Kidney glomerular epithelial cell (primary cell): Measurements from ENCODE around the gene LIN9.
"Not testable (repeated sequence)": the region's sequence is repeated elsewhere in the genome, so short reads cannot be mapped to it uniquely, and the experiment has no call there.

ENCODE experiments used
- DNase-seq: peaks from one replicate; lab custom pipeline; 2025; lab: John Stamatoyannopoulos, UW

The LIN9 gene, protein sequence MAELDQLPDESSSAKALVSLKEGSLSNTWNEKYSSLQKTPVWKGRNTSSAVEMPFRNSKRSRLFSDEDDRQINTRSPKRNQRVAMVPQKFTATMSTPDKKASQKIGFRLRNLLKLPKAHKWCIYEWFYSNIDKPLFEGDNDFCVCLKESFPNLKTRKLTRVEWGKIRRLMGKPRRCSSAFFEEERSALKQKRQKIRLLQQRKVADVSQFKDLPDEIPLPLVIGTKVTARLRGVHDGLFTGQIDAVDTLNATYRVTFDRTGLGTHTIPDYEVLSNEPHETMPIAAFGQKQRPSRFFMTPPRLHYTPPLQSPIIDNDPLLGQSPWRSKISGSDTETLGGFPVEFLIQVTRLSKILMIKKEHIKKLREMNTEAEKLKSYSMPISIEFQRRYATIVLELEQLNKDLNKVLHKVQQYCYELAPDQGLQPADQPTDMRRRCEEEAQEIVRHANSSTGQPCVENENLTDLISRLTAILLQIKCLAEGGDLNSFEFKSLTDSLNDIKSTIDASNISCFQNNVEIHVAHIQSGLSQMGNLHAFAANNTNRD

GRCh38 chr1:226308723-226309397, at the start of gene LIN9:
LIN9 (minus strand) TSS chr1:226309164; CDS start chr1:226309139, 25 bp downstream.
- peak; percentile 82 for DNase-seq

DNA sequence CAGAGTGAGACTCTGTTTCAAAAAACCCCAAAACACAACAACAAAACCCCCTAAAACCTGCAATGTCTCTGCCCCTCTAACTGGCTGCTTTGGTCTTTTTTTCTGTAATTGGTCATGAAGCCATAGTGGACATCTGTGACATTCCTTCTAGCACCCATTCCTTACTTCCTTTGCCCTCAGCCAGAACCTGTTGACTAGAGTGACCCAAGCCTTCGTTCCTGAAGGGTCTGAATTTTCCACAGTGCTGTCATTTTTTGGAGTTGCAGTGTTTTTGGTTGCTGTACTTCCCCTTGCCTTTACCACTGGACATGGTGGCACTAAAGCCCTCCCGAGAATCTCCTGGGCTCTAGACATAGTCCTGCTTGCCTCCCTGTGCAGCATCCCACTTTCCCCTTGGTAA, 48.5 kb upstream of the LIN9 start:
- no peak for DNase-seq

- DNase-seq: no peak
These were observed 46.9 kb upstream of the LIN9 start for GRCh38 chr1:226355669-226356551.

DNA sequence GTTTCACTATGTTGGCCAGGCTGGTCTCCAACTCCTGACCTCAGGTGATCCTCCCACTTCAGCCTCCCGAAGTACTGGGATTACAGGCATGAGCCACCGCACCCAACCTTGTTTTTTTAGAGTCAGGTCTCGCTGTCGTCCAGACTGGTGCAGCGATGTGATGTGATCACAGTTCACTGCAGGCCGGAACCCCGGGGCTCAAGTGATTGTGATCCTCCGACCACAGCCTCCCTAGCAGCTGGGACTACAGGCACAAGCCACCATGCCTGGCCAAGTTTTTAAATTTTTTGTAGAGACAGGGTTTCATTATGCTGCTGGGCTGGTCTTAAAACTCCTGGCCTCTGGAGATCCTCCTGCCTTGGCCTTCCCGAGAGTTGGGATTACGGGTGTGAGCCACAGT, 46.1 kb upstream of the LIN9 start:
- DNase-seq: no peak

DNA sequence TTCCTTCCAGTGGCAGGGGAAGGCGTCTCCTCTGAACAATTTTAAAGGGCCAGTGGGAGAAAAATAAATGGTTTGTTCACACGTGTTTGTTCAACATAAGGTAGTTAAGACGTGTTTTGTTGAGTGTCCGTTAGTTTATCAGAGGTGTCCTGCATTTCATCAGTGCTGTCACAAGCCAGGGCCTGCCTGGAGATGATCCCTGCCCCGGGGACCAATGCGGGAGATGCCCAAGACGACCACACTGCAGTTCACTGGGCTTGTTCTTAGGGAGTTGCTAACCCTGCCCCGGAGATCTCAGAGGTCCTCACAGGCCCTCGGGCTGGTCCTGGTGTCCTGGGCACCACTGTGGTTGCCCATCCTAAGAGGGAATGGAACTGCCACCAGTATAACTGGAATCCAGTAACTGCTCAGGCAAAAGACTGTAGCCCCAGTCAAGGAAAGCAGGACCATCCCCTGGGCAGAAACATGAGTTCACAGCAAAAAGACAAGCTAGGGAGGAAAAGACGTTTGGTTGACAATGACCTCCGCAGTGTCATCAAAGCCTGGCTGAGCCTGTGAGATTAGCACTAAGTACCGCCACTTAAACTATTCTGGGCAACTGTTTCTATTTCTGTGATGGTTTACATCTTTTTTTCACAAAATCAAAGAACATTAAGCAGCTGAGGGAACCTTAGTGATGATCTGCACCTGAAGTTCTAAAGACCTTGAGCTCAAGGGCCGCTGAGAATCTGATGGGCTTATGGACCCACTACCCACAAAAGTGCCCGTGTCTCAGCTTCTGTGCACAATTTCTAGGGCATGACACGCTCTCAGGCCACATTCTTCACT, 44.9 kb upstream of the LIN9 start:
- no peak for DNase-seq

- no peak for DNase-seq
These were observed 42.7 kb upstream of the LIN9 start for GRCh38 chr1:226351709-226352108.

DNA sequence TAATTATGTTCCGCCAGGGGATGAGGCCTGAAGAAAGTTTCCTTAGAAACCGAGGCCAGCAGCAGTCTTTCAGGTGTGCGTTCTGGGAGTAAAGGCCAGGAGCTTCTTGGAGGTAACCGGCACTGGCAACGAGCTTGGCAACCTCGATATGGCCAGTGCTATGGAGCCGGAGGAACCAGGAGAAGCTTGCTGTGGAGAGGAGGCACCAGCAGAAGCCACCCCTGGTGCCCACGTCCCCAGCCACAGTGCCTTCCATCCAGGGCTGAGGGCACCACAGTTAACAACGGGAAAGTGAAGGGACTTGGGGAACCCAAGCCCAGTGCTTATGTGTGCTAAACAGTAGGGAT, 41.5 kb upstream of the LIN9 start:
- DNase-seq: no peak

DNA sequence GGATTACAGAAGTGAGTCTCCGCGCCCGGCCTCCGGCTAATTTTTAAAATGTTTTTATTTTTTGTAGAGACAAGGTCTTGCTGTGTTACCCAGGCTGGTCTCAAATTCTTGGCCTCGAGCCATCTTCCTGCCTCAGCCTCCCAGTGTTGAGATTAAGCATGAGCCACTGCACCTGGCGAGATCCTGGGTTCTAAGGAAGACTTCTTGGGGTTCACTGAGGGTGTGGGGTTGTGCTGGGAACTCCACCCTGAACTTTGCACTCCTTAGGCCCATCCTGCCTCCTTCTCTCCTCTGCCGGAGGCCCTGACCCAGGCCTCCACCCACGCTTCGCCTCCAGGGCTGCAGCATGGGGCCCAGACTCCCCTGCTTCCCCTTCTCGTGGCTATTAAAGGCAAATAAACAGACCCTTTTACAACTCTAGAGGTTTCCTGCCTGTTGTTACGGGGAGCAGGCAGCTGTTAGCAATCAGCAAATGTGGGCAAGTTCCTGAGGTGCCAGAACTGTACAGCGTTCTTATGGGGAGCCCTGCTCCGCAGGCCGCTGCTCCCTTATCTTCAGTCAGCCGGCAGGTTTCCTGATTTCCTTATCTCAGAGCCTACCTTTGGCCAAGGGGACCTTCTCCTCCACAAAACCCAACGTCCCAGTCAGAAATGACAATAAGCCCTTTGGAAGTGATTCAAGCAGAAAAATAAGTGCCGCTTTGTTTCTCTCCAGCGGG, 41.0 kb upstream of the LIN9 start:
- no peak for DNase-seq

DNA sequence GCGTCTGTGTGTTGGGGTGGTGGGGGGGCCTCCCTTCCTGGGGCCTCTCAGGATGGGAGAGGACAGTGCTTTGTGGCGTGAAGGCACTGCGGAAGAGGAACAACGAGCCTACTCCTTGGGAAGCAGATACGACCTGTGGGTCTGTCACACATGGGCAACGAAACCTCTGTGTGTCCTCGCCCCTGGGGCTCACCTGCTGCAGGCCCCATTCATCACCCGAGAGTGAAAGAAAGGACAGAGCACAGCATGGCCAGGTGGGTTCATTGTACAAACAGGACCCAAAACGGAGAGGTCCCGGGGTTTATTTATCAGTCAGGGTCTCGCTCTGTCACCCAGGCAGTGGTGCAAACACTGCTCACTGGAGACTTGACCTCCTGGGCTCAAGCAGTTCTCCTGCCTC, 40.1 kb upstream of the LIN9 start:
- no peak for DNase-seq

DNA sequence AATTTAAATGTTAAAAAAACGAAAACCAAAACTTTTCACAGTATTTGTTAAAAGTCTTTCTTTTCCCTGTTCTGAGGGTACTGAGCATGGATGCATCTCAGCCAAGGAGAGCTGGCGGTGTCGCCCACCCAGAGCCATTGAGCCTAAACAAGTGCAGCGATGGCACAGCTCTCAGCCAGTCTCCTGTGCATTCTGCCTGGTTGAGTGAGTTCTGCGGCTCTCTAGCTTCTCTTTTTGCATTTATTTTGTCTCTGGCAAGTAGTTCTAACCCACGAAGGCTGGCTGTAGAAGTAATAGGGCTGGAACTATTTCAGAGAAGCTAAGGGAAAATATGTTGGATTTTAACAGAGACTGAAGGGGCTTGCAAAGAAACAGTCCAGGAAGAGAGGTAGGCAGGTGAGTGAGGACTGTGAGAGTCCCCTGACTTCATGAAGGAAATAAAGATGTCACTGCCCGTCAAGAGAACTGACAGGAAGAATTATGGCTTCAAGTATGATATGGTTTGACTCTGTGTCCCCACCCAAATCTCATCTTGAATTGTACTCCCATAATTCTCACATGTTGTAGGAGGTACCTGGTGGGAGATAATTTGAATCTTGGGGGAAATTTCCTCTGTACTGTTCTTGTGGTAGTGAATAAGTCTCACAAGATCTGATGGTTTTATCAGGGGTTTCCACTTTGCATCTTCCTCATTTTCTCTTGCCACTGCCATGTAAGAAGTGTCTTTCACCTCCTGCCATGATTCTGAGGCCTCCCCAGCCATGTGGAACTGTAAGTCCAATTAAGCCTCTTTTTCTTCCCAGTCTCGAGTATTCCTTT, 35.7 kb upstream of the LIN9 start:
- DNase-seq: no peak

DNA sequence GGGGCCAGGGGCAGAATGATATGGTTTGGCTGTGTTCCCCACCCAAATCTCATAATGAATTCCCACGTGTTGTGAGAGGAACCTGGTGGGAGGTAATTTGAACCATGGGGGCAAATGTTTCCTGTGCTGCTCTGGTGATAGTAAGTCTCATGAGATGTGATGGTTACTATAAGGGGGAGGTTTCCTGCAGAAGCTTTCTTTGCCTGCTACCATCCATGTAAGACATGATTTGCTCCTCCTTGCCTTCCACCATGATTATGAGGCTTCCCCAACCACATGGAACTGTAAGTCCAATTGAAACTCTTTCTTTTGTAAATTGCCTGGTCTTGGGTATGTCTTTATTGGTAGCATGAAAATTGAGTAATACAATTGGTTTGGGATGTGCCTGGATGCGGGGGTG, 33.7 kb upstream of the LIN9 start:
- no peak for DNase-seq

DNA sequence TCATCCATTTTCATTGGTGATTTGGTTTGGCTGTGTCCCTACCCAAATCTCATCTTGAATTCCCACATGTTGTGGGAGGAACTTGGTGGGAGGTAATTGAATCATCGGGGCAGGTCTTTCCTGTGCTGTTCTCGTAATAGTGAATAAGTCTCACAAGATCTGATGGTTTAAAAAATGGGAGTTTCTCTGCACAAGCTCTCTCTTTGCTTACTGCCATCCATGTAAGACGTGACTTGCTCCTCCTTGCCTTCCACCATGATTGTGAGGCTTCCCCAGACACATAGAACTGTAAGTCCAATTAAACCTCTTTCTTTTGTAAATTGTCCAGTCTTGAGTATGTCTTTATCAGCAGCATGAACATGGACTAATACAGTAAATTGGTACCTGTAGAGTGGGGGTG, 31.1 kb upstream of the LIN9 start:
- not testable (repeated sequence) for DNase-seq

DNA sequence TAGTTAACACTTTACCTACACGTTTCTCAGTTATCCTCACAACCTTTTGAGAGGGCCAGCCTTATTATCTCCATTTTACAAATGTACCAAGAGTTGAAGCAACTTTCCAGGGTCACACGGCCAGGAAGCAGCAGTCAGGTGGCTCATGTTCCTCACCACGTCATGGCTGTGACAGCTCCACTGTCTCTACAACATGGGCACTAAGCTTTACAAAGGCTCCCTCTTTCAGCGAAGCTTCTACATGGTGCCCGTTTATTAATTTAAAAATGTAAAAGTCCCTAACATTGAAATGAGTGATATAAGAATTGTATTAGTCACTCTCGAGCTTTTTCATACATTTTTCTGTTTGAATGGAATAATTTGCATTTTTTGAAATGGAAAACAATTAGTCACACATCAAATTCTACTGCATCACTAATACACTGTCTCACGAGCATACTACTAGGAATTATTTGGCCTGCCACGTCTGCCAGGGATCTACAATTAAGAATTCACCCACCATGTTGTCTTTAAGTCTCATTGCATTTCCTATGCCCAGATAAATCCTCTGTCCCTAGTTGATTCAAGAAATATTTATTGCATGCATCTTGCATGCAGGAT, 28.4 kb upstream of the LIN9 start:
- no peak for DNase-seq

DNA sequence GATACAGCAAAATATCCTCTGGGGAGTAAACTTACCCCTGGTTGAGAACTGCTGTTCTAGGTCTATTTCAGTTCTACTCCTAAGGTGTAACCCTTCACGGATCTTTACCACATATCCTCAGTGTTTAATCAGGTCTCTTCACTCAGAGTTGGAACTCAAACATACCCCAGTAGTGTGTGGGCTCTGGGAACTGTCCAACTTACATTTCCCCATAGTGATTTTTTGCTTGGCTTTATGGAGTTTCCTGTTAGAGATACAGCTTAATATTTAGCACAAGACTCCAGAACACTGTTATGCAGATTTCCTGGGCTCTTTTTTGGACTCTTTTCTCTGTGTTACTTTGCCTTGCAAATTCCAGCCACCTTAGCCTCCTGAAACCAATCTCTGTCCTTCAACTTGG, 26.7 kb upstream of the LIN9 start:
- no peak for DNase-seq

GRCh38 chr1:226332947-226333346, 24.0 kb upstream of the LIN9 start:
- DNase-seq: no peak

DNA sequence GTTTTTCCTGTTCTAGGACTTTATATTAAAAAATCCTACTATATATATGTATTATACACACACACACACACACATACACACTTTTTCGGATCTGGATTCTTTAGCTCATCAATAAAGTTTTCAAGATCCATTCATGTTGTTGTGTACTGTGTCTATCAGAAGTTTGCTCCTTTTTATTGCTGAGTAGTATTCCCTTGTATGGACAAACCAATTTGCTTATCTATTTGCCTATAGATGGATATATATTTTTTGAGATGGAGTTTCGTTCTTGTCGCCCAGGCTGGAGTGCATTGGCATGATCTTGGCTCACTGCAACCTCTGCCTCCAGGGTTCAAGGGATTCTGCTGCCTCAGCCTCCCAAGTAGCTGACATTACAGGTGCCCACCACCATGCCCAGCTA, 20.3 kb upstream of the LIN9 start:
- DNase-seq: no peak

- no peak for DNase-seq
These were observed 18.8 kb upstream of the LIN9 start for GRCh38 chr1:226327761-226328162.

DNA sequence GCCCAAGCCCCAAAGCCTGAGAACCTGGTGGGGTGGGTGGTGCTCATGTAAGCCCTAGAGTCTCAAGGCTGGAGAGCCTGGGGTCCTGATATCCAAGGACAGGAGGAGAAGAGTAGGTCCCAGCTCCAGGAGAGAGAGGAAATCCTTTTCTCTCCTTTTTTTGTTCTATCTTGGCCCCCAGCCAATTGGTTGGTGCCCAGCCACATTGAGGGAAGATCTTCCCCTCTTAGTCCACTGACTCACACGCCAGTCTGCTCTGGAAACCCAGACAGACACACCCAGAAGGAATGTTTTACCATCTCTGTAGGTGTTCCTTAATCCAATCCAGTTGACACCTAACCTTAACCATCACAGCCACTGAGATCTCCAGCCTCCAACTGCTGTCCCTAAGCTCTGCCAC, 16.2 kb upstream of the LIN9 start:
- DNase-seq: no peak

GRCh38 chr1:226324479-226324878, 15.5 kb upstream of the LIN9 start:
- no peak for DNase-seq

GRCh38 chr1:226322986-226323385, 14.0 kb upstream of the LIN9 start:
- DNase-seq: no peak
